ENCODE results near the gene RBM38.

RBM38 gene

DNA sequence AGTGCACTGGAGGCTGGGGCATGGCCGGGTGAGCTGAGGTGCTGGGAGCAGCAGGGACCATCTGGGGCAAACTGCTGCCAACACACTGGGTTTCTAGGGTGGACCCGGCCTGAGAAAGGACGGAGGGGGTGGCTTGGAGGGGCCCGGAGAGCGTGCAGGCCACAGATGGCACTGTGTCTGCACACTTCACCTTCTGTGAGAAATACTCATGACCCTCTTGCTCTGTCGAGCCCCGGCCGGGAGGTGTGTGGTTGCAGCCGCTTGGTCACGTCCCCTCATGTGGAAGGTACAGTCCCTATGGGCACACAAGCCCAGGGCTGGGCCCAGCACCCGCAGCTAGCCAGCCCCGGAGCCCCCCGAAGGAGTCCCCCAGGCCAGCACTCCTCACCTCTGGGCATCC is 59.7 kb downstream of the RBM38 start:
- no peak for DNase-seq (ENCODE audit: low read depth, low spot score)

DNA sequence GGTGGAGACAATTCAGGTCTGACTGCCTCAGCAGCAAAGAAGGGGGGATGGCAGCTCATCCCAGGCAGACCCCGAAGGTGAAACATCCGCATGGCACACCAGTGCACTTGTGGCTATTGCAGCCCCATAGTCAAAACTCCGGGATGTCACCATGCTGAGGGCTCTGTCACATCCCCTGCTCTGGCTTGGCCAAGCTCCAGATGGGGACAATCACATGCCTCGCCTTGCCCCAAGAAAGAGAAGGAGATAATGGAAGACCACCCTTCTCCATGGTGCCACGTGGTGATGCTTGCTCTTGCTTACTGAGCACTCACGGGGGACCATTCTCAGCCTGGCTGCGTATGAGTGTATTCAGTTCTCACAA is 60.2 kb downstream of the RBM38 start:
- DNase-seq (ENCODE audit: low read depth, low spot score), result no peak

DNA sequence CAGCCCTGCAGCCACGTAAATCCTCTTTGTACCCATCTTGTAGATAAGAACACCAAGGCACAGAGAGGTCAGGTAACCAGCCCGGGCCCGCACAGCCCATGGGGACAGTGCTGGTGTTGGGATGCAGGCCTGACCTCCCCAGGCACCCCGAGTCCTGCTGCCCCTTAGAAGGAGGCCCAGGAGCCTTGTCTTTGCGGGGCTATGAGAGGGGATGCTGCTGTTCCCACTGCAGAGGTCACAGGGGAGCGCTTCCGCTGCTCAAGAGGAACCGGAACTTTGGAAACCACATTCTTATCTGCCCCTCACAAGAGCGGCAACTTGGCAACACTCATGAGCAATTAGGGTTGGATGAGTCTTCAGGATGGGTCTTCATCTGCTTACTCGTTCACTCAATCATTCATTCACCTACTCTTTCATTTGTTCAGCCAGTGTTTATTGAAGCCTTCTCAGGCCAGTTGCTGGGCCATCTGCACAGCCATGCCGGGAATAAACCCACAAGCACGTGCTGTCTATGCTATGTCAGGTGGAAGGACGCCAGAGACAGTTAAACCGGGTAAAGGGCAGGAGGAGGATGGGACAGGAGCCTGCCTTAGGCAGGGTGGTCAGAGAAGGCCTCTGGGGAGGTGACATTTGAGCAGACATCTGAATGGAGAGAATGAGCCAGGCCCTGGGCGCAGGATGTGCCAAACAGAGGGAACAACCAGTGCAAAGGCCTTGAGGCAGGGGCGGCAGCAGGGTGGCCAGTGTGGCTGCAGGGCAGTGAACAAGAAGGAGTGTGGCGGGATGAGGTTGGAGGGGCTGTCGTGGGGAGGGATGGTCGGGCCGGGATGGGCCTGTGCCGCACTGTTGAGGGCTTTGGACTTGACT is 60.8 kb downstream of the RBM38 start:
- DNase-seq (ENCODE audit: low read depth, low spot score), result no peak

DNA sequence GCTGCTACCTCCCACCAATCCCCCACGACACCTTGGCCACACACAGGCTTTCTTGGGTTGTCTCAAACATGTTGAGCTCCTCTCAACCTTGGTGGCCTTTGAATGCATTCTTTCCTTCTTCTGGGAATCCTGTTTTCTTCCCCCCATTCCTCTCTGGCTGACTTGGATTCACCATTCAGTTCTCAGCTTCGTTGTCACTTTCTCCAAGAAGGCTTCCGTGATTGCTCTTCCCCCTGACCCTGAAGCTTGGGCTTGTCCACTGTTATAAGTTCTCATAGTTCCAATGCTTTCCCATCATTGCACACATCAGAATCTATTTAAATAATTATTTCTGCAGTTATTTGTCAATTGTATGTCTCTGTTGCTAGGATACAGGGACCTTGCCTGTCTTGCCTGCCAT is 64.2 kb downstream of the RBM38 start:
- DNase-seq (ENCODE audit: low read depth, low spot score), result no peak

DNA sequence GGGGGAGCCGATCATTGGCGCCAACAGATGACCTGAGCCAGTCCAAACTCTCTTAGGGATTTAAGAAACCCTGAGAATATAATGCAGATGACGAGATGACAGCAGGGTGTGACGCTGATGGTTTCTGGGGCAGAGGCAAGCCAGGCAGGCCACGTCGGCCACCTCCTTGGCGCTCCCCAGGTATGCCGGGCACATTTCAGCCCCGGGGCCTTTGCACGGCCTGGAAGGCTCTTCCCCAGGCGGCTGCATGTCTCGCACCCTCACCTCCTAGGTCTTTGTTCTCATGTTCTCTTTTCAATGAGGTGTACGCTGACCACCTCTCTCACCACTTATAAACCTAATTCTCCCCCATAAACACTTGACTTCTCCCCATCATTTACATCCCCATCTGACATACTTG is 64.9 kb downstream of the RBM38 start:
- DNase-seq (ENCODE audit: low read depth, low spot score), result no peak

DNA sequence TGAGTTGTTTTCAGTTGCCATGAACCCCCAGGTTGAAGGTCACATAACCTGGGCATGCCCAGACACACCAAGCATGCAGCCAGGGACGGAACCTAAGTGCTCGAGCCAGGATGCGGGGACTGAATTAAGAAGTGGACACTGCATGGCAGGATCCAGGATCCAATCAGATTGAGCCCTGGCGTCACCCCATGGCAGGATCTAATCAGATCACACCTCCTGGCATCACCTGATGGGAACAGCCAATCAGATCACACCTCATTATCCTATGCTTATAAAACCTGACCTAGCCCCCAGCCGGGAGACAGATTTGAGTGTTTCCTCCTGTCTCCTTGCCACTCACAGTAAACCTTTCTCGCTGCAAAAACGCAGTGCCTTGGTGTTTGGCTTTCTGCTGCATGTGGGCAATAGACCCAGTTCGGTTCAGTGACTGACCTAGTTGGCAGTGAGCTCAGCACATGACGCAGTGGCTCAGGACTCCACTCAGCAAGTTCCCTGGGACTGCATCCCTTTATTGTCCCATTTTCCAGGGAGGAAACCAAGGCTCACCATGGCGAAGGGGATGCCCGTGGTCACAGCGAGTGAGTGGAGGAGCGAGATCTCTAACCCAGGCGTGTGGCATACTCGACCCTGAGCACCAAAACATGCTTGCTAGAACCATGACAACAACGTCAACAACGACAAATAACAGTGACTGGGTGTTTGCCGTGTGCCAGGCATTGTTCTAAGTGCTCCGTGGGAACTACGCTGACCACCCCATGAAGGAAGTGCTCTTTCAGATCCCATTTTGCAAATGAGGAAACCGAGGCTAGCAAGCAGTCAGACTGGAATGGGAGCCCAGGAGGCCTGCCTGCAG is 66.3 kb downstream of the RBM38 start:
- DNase-seq (ENCODE audit: low read depth, low spot score), result no peak

DNA sequence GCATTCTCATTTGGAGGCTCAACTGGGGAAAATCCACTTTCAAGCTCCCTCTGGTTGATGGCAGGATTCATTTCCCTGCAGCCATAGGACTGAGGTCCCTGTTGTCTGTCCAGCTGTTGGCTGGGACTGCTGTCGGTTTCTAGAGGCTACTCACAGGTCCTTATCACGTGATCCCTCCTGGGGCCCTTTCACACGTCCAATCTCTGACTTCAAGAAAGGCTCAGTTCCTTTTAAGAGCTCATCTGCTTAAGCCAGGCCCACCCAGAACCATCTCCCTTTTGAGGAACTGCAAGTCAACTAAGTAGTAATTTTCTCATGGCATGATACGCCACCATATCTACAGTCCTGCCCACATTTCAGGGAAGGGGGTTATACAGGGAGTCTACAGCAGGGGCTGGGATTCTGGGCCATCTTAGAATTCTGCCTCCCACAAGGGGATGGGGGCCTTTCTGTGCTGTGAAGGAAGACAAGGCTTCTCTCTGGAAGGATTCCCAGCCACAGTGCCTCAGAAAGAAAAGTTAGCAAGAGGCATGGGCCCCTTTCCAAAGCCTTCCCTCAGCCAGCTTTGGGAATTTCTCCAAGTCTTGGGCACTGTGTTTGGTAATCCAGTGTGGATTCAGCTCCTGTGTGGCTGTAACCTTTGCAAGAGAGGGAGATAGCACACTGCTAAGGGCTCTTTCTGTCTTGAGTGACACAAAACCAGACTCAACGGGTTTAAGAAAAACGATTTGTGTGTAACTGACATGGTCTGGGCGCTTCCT is 67.4 kb downstream of the RBM38 start:
- no peak for DNase-seq (ENCODE audit: low read depth, low spot score)
